PC-9 (cell line): ENCODE measurements around the gene PET100.

Experiments
- CTCF ChIP-seq: fragments of 200-600 bp; sonication (generic); conservative IDR thresholded peaks from 2 replicates; pipeline ENCODE4 v1.6.1; 2017; ENCODE audit warnings: mixed run types, antibody characterized with exemption, mild to moderate bottlenecking, moderate library complexity
- EZH2 ChIP-seq: fragments of 200-600 bp; sonication (generic); IDR thresholded peaks from 2 replicates; pipeline ENCODE4 v1.8.0; 2017; ENCODE audit warnings: antibody characterized with exemption, low read depth

- TF ChIP-seq CTCF: no peak
- TF ChIP-seq EZH2: no peak
These were observed 11.2 kb upstream of the PET100 start for GRCh38 chr19:7618348-7618747.
